HepG2 (cell line): ENCODE measurements around the gene NOTCH4. TPM values are rescaled to one million over a fixed set of nuclear protein-coding genes. Genes with fewer than 3 reads are reported as not detected.

Experiments
- ATAC-seq: fragments of 200-7000 bp; cut with Tn5 transposase; 3 replicates; pipeline ENCODE4 v1.9.1; 2020; ENCODE audit warnings: mild to moderate bottlenecking, moderate library complexity
- BruUV-seq: library from RNA; stranded (reverse); fragments of 400-500 nt; replicated peaks from 2 replicates; lab custom pipeline; 2021; lab: Mats Ljungman, UMichigan
- CTCF ChIA-PET: fragments of 300-600 bp; formaldehyde crosslinking; extraction: SDS; loops from one replicate; lab custom pipeline; 2021; ENCODE audit warnings: low total read pairs, inconsistent platforms, low intra/inter-chr PET ratio; lab: Yijun Ruan, JAX
- POLR2A ChIA-PET: fragments of 350-600 bp; sonication (Branson Sonifier 250); formaldehyde crosslinking; loops from one replicate; lab custom pipeline; 2020; ENCODE audit warnings: antibody characterized with exemption, inconsistent platforms; lab: Yijun Ruan, JAX
- DNase-seq: peaks from one replicate; pipeline ENCODE4 v3.0.0-alpha.2; 2015; ENCODE audit warnings: low spot score
- FAIRE-seq: peaks from 3 replicates; lab custom pipeline; 2011; peaks lifted over from hg19 to GRCh38; lab: Jason Lieb, UNC
- H2AFZ ChIP-seq: one replicate; pipeline ENCODE4 v1.6.1; 2011; ENCODE audit warnings: low read length, inconsistent platforms
- H3K27ac ChIP-seq: fragments of 300-600 bp; 3 replicates; pipeline ENCODE4 v1.8.0; 2011; ENCODE audit warnings: mixed run types, mild to moderate bottlenecking, mixed read lengths, low read length, inconsistent platforms; ENCODE audit not compliant: insufficient read depth; ENCODE audit errors: extremely low read length
- H3K27me3 ChIP-seq, 2 experiments: fragments of 200-600 bp in 1 of 2; 2 replicates in 1 of 2; 3 replicates in 1 of 2; pipeline versions ENCODE4 v1.6.0 to v1.8.0; 2011; ENCODE audit warnings: low read length in 2 of 2, mild to moderate bottlenecking in 2 of 2, moderate library complexity in 2 of 2, inconsistent platforms in 1 of 2; ENCODE audit not compliant: insufficient read depth in 2 of 2, control insufficient read depth in 1 of 2
- H3K36me3 ChIP-seq, 2 experiments: fragments of 200-600 bp in 1 of 2; replicated peaks in 1 of 2; 2 replicates in 1 of 2; 3 replicates in 1 of 2; pipeline versions ENCODE4 v1.5.1 to v1.8.0; 2011; ENCODE audit warnings: low read length in 2 of 2, inconsistent platforms in 1 of 2; ENCODE audit not compliant: insufficient read depth in 2 of 2, control insufficient read depth in 1 of 2
- H3K4me1 ChIP-seq: 2 replicates; pipeline ENCODE4 v1.5.1; 2012; ENCODE audit warnings: low read length, inconsistent platforms; ENCODE audit not compliant: insufficient read depth
- H3K4me2 ChIP-seq: 2 replicates; pipeline ENCODE4 v1.6.0; 2011; ENCODE audit warnings: low read depth, low read length, inconsistent platforms
- H3K4me3 ChIP-seq, 3 experiments: fragments of 200-600 bp in 1 of 3; sonication (generic), shearing (Covaris generic) in 1 of 3; replicated peaks in 1 of 3; 2 replicates each; pipeline ENCODE4 v1.5.1; 2011 to 2016; ENCODE audit warnings: low read length in 3 of 3, inconsistent platforms in 2 of 3, low read depth in 2 of 3, mild to moderate bottlenecking in 2 of 3, control low read depth in 1 of 3, mixed read lengths in 1 of 3; ENCODE audit not compliant: insufficient read depth in 1 of 3
- H3K79me2 ChIP-seq: one replicate; pipeline ENCODE4 v1.6.1; 2011; ENCODE audit warnings: low read length, inconsistent platforms; ENCODE audit not compliant: insufficient read depth
- H3K9ac ChIP-seq: 2 replicates; pipeline ENCODE4 v1.6.0; 2011; ENCODE audit warnings: mild to moderate bottlenecking, low read depth, low read length, inconsistent platforms; ENCODE audit not compliant: insufficient read depth
- H3K9me3 ChIP-seq: 2 replicates; pipeline ENCODE4 v1.5.1; 2012; ENCODE audit warnings: mild to moderate bottlenecking, low read length
- H4K20me1 ChIP-seq: 2 replicates; pipeline ENCODE4 v1.6.0; 2011; ENCODE audit warnings: inconsistent platforms, mild to moderate bottlenecking, low read length, moderate library complexity; ENCODE audit not compliant: insufficient read depth
- CTCF ChIP-seq: sonication (generic); formaldehyde crosslinking; IDR thresholded peaks from 2 replicates; pipeline ENCODE4 v1.5.0; 2020; ENCODE audit warnings: mild to moderate bottlenecking, missing genetic modification reagents, moderate library complexity
- FIP1L1 ChIP-seq: fragments of 200-400 bp; formaldehyde crosslinking; IDR thresholded peaks from 2 replicates; pipeline ENCODE4 v1.6.1; 2018; ENCODE audit warnings: low read depth, mild to moderate bottlenecking, low read length, moderate library complexity, borderline replicate concordance; ENCODE audit not compliant: insufficient read depth
- GMEB1 ChIP-seq: sonication (generic); formaldehyde crosslinking; IDR thresholded peaks from 2 replicates; pipeline ENCODE4 v1.5.1; 2020; ENCODE audit warnings: missing genetic modification reagents, mild to moderate bottlenecking, borderline replicate concordance
- HNRNPLL ChIP-seq: fragments of 200-400 bp; formaldehyde crosslinking; IDR thresholded peaks from 2 replicates; pipeline ENCODE4 v1.6.1; 2017; ENCODE audit warnings: mild to moderate bottlenecking, low read depth, low read length; ENCODE audit not compliant: poor library complexity, severe bottlenecking
- HOXA9 ChIP-seq: sonication (generic); formaldehyde crosslinking; IDR thresholded peaks from 2 replicates; pipeline ENCODE4 v1.8.1; 2022; ENCODE audit warnings: missing genetic modification reagents, mild to moderate bottlenecking, moderate library complexity, borderline replicate concordance
- MXD1 ChIP-seq: sonication (generic); formaldehyde crosslinking; IDR thresholded peaks from 2 replicates; pipeline ENCODE4 v1.4.0; 2020; ENCODE audit warnings: mild to moderate bottlenecking, missing genetic modification reagents
- RBM22 ChIP-seq: fragments of 200-400 bp; formaldehyde crosslinking; optimal IDR thresholded peaks from 2 replicates; pipeline ENCODE3; 2017; ENCODE audit warnings: mild to moderate bottlenecking, low read length, moderate library complexity
- RFX3 ChIP-seq: IDR thresholded peaks from 2 replicates; pipeline ENCODE4 v1.6.1; 2016; ENCODE audit warnings: missing biosample characterization, missing genetic modification reagents
- SAFB2 ChIP-seq: sonication (generic); formaldehyde crosslinking; IDR thresholded peaks from 2 replicates; pipeline ENCODE4 v1.5.1; 2020; ENCODE audit warnings: missing genetic modification reagents, low read depth, mild to moderate bottlenecking, borderline replicate concordance
- THYN1 ChIP-seq: sonication (generic); formaldehyde crosslinking; IDR thresholded peaks from 2 replicates; pipeline ENCODE4 v1.8.1; 2023; ENCODE audit warnings: low read depth, mild to moderate bottlenecking, moderate library complexity, missing genetic modification reagents, borderline replicate concordance
- ZBTB4 ChIP-seq: sonication (generic); formaldehyde crosslinking; IDR thresholded peaks from 2 replicates; pipeline ENCODE4 v1.4.0; 2020; ENCODE audit warnings: missing genetic modification reagents, mild to moderate bottlenecking, borderline replicate concordance
- ZBTB8A ChIP-seq: sonication (generic); formaldehyde crosslinking; IDR thresholded peaks from 2 replicates; pipeline ENCODE4 v1.4.0; 2020; ENCODE audit warnings: mild to moderate bottlenecking, low read depth, missing genetic modification reagents, borderline replicate concordance
- ZNF224 ChIP-seq: sonication (generic); formaldehyde crosslinking; IDR thresholded peaks from 2 replicates; pipeline ENCODE4 v1.5.0; 2020; ENCODE audit warnings: mild to moderate bottlenecking, missing genetic modification reagents
- ZNF296 ChIP-seq: sonication (generic); formaldehyde crosslinking; conservative IDR thresholded peaks from 2 replicates; pipeline ENCODE4 v1.5.0; 2020; ENCODE audit warnings: mild to moderate bottlenecking, missing genetic modification reagents
- ZNF557 ChIP-seq: sonication (generic); formaldehyde crosslinking; IDR thresholded peaks from 2 replicates; pipeline ENCODE4 v1.4.0; 2020; ENCODE audit warnings: missing genetic modification reagents
- WGBS: methylation state at CpG from one replicate; pipeline ENCODE4 v1.1.6; 2017; ENCODE audit warnings: low lambda C conversion rate; 5-methylcytosine and 5-hydroxymethylcytosine counted together
- in situ Hi-C: cut with HindIII; loops from 2 replicates; pipeline ENCODE4 v1.10.0; 2017; ENCODE audit warnings: low pct_unique_long_range_greater_than_20kb; ENCODE audit not compliant: extremely low pct_ligation_motif_present
- intact Hi-C: fragments of 100-400 bp; cut with micrococcal nuclease; formaldehyde crosslinking; loops from one replicate; pipeline ENCODE4 v1.10.0; 2022; ENCODE audit not compliant: unreplicated experiment
- polyA plus RNA-seq, 8 experiments: library from polyadenylated mRNA; depleted of rRNA in 3 of 8; stranded (reverse) in 7 of 8; unstranded in 1 of 8; fragments of >200 nt; fragmentation: Illumina TruSeq in 4 of 8; extraction: Trizol in 4 of 8; gene quantifications; 2 replicates each; pipeline versions ENCODE4 v1.2.1 to v1.2.3, GENCODE V29; 2011 to 2016; ENCODE audit warnings: low read depth in 4 of 8, missing spikeins in 1 of 8, mixed read lengths in 1 of 8; ENCODE audit not compliant: insufficient read depth in 1 of 8
- total RNA-seq, 5 experiments: library from RNA; depleted of rRNA; stranded (reverse); fragments of >200 nt; fragmentation: Illumina TruSeq; extraction: Trizol; gene quantifications; 2 replicates each; pipeline ENCODE4 v1.2.3, GENCODE V29; 2016; ENCODE audit warnings: low read depth in 1 of 5

Gene NOTCH4
- total and polyA plus RNA-seq, 2 of the 13 experiments (the other 11 are each of a cell fraction or from before 2014, with no cell fraction given) = 0.51 to 0.83 TPM

- 97% methylated on average over 29 of the region's 30 CpGs for WGBS
- H3K4me1 ChIP-seq = no peaks in the 10 kb centered on the region
- intact Hi-C loops = no loop called here
- H3K27me3 ChIP-seq = no peaks in the 10 kb centered on the region
- ChIA-PET CTCF (interaction anchor here (0.9 kb wide), 1 partner anchor 47 kb away, joined by 3 read pairs; no protein-coding TSS in a partner anchor), POLR2A (interaction anchor here (1.0 kb wide), 1 partner anchor 29 kb away, joined by 3 read pairs; no protein-coding TSS in a partner anchor)
- ATAC-seq (no peak; the same call in 2 of the 3 replicates), FAIRE-seq (no peak), DNase-seq (no peak)
- no peaks in the 10 kb centered on the region for H3K9me3 ChIP-seq
- no peaks in the 10 kb centered on the region for H4K20me1 ChIP-seq
- no peak overlapping the region for H3K4me2 ChIP-seq
- BruUV-seq = no TSS peak
- no peak overlapping the region for H3K27ac ChIP-seq
- no peaks in the 10 kb centered on the region for H3K79me2 ChIP-seq
- in situ Hi-C loops = no loop called here
- H3K36me3 ChIP-seq = peaks cover 20 to 60% of the 10 kb centered on the region in 2 experiments
- no peak overlapping the region for H2AFZ ChIP-seq
- H3K9ac ChIP-seq = no peak overlapping the region
- H3K4me3 ChIP-seq = no peak overlapping the region
- TF ChIP-seq RBM22 (peak; percentile 68), RFX3 (CRISPR knock-in tag) (no peak), SAFB2 (no peak), ZNF224 (CRISPR knock-in tag) (no peak), THYN1 (CRISPR knock-in tag) (no peak), HOXA9 (CRISPR knock-in tag) (no peak), CTCF (CRISPR knock-in tag) (peak; percentile 41), ZBTB8A (no peak), ZNF296 (CRISPR knock-in tag) (no peak), HNRNPLL (no peak), GMEB1 (CRISPR knock-in tag) (no peak), ZNF557 (CRISPR knock-in tag) (no peak), ZBTB4 (CRISPR knock-in tag) (no peak), MXD1 (CRISPR knock-in tag) (0 out of 2 replicates have a peak, but pooled peaks have one; percentile 41), FIP1L1 (no peak)
These were observed 57.3 kb downstream of the NOTCH4 start for GRCh38 chr6:32166411-32167061.
